GM19452 (cell line): Measurements from ENCODE around the gene MUC20.
A peak's percentile ranks its signal among the peaks of the same experiment; 100 is the strongest.
"Not testable (repeated sequence)": the region's sequence is repeated elsewhere in the genome, so short reads cannot be mapped to it uniquely, and the experiment has no call there.

Source experiments
- ATAC-seq: cut with Tn5 transposase; IDR thresholded peaks from one replicate; pipeline ENCODE4 v1.9.1; 2021; ENCODE audit not compliant: unreplicated experiment

Gene MUC20, protein sequence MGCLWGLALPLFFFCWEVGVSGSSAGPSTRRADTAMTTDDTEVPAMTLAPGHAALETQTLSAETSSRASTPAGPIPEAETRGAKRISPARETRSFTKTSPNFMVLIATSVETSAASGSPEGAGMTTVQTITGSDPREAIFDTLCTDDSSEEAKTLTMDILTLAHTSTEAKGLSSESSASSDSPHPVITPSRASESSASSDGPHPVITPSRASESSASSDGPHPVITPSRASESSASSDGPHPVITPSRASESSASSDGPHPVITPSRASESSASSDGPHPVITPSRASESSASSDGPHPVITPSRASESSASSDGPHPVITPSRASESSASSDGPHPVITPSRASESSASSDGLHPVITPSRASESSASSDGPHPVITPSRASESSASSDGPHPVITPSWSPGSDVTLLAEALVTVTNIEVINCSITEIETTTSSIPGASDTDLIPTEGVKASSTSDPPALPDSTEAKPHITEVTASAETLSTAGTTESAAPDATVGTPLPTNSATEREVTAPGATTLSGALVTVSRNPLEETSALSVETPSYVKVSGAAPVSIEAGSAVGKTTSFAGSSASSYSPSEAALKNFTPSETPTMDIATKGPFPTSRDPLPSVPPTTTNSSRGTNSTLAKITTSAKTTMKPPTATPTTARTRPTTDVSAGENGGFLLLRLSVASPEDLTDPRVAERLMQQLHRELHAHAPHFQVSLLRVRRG

DNA sequence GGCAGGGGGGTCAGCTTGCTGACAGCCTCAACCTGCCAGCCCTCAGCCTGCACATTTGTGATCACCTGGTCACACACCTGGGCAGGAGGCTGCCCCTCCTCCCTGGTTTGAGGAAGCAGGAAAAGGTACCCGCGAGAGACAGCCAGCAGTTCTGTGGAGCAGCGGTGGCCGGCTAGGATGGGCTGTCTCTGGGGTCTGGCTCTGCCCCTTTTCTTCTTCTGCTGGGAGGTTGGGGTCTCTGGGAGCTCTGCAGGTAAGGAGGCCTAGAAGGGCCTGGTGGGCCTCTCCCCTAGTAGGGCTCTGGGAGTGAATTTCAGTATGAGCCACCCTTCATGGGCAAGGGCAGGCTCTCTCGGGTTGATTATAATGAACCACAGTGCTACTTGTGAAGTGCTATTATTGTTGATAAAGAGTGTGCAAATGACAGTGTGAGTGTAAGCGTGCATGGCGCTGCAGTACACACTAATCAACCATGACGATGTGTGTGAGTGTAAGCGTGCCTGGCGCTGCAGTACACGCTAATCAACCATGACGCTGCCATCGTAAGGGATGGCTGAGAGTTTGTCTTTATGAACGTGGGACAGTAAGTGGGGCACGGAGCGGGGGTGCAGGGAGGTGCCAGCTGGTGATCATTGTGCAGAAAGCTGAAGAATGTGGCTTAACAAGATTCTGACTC is at the start of gene MUC20:
TSS of gene MUC20 (plus strand) at position 148 of the 676 bp plus-strand sequence. CDS start at position 178, 30 bp downstream.
- ATAC-seq = not testable (repeated sequence)

DNA sequence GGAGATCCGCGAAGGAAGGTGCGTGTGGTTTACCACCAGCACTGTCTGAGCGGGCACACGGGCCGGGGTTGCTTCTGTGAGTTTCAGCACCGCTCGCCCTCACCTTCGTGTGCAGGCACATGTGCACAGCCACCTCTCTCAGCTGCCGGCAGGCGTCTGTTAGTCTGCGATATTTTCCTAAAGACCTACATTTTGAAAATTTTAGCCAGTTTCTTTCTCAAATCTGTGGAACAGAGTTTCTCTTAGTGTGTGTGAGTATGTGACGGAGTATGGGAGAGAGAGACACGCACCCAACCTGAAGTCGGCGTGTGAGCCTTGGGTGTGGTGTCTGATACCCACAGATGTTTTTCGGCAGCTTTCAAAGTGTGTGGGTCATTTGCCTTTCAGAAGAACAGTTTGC is 49.5 kb upstream of the MUC20 start:
- not testable (repeated sequence) for ATAC-seq

DNA sequence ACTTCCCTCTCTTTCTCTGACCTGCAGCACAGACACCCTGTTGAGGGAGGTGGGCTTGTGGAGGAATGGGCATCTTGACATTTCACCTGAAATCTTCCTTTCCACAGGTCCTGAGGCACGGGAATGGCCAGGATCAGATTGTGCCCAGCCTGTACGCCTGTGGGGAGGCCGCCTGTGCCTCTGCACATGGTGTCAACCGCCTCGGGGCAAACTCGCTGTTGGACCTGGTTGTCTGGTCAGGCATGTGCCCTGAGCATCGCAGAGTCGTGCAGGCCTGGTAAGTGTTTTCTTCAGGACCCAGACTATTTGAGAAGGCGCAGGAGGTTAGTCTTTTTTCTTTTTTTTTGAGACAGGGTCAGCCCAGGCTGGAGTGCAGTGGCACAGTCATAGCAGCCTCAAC is 47.1 kb upstream of the MUC20 start:
- not testable (repeated sequence) for ATAC-seq

DNA sequence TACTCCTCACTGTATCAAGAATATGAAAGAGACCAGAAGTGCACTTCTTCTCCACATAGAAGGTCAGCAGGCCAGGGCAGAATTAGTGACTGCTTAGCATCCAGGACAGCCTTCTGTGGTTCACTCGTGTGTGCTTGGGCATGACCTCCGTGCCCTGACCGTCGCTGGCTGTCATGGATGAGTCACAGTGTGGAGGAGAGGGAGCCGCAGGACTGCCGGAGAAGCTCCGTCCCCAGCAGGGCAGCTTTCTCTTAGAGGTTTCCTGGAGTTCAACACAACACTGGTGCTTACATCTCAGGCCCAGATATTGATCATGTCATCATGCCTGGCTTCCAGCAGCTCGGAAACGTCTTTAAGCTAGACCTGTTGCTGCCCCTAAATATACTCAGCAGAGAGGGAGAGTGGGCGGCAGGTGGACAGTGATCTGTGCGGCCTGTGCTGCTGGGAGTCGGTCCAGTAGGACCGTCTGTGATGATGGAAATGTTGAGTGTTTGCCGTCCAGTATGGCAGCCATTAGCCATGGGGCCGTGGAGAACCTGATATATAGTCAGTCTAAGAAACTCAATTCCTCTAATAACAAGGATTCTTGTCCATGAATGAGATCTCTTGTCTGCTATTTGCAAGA is 42.3 kb upstream of the MUC20 start:
- not testable (repeated sequence) for ATAC-seq

DNA sequence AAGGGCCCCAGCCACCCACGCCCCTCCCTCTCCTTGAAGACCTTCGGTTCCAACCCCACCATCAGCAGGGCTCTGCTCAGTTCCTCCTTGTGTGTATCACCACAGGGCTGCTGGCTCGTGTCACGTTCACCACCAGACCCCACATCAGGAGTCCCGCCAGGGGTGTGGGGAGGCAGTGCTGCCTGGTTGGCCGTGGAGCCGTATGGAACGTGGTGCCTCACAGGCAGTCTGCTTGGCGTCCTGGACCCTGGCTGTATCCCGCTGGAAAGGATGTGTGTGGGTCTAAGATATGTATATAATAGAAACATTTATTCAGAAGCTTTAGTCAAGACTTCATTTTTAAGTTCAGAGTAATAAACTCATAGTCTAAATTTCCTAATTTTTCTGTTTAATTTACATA is 40.1 kb upstream of the MUC20 start:
- ATAC-seq = not testable (repeated sequence)

DNA sequence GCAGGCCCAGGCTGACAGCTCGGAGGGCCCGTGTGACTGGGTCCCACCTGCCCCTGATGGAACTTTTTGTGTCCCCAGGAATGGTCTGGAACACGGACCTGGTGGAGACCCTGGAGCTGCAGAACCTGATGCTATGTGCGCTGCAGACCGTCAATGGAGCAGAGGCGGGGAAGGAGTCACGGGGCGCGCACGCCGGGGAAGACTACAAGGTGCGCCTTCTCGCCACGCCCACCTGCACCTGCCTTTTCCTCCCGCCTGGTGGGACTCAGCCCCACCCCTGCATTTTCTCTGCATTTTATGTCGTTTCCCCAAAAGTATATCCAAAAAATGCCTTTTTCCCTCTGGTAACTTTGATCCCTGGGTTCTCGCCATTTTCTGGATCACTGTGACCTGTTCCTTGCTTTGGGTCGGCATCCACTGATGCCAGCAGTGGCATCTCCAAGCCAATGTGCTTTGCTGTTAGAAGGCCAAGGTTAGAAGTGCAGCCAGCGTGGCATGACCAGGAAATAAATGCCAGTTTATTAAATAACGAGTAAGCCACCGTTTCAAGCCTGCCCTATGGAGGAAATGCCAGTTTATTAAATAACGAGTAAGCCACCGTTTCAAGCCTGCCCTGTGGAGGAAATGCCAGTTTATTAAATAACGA is 39.2 kb upstream of the MUC20 start:
- not testable (repeated sequence) for ATAC-seq

DNA sequence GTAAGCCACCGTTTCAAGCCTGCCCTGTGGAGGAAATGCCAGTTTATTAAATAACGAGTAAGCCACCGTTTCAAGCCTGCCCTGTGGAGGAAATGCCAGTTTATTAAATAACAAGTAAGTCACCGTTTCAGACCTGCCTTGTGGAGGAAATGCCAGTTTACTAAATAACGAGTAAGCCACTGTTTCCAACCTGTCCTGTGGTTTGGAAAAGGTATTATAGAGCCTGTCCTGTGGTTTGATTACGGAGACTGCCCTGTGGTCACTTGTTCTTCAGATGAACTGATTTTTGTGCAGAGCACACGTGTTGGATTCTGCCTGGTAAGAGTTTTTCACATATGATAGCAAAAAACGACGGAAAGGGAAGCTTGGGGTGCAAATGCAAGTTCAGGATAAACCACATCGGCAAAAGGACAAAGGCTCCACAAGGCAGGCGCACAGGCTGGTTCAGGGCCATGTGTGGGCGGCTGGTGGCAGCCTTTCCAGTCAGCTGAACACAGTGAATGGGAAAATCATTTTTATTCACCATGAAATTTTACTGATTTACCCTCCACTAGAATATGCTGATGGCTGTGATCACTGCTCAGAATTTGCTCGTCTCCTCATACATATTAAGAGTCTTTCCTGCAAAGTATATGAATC is 38.6 kb upstream of the MUC20 start:
- ATAC-seq = not testable (repeated sequence)

DNA sequence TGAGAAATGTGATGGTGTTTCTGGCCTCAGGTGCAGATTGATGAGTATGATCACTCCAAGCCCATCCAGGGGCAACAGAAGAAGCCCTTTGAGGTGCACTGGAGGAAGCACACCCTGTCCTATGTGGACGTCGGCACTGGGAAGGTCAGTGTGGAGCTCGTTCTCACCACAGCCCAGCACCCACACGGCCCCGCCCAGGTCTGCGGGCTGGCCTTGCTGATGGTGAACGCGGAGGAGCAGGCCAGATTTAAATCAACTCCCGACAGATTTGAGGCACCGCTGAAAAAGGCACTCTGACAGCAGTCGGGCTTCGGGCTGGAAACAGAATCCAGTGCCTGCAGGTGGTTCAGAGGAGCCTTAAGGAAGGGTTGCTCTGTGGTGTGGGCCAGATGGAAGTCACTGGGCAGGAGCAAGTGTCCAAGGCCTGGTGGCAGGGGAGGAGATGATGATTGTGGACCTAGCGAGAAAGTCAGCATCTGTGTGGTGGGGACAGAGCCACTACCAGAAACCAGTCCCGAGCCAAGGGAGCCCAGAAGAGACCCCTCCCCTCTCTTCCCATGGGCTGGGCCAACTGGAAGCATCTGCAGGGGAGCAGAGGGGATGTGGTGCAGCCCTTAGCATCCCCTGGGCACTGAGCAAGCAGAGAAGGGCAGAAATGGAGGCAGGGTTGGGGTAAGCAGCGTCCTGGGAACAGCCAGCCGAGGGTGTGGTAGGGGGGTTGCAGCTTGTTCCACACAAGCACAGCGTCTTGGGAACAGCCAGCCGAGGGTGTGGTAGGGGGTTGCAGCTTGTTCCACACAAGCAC is 36.9 kb upstream of the MUC20 start:
- not testable (repeated sequence) for ATAC-seq

DNA sequence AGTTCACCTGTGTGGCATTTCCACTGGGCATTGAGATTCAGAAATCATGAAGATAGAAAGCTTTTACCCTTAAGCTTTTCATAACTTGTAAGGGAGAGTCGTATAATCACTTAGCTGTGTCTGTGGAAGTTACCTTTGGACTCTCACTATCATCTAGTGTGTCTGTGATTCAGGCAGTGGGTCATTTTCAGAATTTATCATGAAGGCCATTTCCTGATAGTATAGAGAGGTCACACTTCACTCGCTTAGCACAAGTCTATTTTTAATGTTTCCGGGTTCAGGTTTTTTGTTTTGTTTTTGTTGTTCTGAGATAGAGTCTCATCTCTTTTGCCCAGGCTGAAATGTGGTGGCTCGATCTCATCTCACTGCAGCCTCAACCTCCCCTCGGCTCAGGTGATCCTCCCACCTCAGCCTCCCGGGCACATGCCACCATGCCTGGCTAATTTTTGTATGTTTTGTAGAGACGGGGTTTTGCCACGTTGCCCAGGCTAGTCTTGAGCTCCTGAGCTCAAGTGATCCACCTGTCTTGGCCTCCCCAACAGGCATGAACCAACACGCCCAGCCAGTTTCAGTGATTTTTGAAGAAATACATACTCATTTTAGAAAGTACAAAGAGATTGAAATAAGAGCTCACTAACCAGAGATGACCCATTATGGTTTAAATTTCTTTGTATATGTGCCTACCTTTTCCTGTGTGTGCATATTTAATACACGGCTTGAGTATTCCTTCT is 36.1 kb upstream of the MUC20 start:
- ATAC-seq = peak; percentile 61

DNA sequence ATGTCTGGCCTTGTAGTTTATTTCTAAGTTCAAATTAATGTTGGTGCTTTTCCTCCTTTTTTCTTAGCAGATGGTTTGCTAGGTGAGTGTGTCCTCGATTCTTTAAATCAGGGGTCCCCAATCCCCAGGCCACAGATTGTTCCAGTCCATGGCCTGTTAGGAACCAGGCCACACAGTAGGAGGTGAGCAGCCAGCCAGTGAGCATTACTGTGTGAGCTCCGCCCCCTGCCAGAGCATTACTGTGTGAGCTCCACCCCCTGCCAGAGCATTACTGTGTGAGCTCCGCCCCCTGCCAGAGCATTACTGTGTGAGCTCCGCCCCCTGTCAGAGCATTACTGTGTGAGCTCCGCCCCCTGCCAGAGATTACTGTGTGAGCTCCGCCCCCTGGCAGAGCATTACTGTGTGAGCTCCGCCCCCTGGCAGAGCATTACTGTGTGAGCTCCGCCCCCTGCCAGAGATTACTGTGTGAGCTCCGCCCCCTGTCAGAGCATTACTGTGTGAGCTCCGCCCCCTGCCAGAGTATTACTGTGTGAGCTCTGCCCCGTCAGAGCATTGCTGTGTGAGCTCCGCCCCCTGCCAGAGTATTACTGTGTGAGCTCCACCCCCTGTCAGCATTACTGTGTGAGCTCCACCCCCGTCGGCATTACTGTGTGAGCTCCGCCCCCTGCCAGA is 34.1 kb upstream of the MUC20 start:
- not testable (repeated sequence) for ATAC-seq

DNA sequence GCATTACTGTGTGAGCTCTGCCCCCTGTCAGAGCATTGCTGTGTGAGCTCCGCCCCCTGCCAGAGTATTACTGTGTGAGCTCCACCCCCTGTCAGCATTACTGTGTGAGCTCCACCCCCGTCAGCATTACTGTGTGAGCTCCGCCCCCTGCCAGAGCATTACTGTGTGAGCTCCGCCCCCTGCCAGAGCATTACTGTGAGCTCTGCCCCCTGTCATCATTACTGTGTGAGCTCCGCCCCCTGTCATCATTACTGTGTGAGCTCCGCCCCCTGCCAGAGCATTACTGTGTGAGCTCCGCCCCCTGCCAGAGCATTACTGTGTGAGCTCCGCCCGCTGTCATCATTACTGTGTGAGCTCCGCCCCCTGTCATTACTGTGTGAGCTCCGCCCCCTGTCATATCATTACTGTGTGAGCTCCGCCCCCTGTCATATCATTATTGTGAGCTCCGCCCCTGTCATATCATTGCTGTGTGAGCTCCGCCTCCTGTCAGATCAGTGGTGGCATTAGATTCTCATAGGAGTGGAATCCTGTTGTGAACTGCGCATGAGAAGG is 33.5 kb upstream of the MUC20 start:
- not testable (repeated sequence) for ATAC-seq

DNA sequence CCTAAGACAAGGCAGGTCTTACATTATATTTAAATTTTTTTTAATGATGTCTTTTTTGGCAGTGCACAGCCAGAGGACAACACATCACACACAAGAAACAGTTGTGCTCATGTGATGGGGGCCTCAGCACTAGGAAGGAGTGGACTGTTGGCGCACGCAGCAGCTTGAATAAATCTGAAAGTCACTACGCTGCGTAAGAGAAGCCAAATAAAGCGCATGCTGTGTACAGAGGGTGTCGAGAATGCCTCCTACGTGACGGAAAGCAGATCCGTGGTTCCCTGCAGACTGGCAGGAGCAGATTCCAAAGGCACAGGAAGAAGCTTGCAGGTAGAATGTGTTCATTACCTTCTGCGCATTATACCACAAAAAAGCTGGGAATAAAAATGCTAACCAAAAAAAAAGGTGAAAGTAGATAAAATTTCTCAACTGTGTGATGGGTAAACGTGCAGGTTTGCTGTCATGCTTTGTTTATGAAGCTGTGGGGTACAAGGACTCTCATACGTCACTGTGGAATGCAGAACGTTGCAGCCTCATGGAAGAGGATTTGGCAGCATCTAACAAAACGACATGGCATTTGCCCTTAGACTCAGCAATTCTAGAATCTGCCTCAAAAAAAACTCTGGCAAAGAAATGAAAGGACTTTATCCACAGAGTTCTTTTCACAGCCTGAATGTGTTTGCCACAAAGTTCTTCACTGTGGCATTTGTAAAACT is 32.2 kb upstream of the MUC20 start:
- ATAC-seq = not testable (repeated sequence)

DNA sequence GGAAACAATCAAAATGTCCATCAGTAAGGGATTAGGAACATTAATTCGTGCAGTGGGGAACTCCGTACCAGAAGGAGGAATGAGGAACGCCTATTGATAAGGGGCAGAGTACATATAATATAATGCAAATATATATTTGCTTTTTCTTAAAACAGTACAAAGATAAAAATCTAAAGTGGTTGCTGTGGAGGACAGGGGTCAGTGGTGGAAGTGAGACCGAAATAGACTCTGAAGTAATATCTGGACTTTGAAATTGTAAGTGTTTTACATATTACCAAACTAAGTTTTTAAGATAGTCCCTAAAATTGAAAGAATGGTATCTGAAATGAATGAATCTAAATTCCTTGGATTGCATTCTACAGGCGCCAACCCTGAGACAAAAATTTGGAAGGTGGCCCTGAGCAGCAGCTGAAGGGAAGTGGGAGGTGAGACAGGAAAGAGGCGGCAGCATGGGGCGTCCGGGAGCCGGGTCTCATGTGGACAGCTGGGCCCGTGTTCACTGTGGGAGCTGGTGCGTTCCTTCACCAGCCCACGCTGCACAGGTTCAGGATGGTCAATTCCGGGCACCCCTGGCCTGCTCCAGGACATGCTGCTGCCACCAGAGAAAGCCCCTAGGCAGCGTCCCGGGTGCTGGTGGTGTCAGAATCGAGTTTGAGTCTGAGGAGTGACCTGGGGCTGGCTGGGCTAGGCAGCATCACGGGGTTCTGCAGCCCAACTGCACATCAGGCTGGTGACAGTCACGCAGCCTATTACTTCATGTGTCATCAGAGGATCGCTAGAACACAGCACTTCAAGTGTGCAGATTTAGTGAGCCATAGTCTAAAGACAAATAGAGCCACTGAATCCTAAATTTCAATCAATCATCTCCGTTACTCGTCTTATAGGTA is 31.4 kb upstream of the MUC20 start:
- ATAC-seq = not testable (repeated sequence)

DNA sequence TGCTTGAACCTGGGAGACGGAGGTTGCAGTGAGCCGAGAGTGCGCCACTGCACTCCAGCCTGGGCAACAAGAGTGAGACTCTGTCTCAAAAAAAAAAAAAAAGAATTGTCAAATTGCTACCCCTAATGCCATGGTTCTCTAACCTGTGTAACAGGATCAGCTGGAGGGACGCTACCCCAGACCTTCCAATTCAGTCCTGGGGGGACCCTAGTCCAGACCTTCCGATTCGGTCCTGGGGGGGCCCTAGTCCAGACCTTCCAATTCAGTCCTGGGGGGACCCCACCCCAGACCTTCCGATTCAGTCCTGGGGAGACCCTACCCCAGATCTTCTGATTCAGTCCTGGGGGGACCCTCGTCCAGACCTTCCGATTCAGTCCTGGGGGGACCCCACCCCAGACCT is 29.8 kb upstream of the MUC20 start:
- ATAC-seq = no peak

DNA sequence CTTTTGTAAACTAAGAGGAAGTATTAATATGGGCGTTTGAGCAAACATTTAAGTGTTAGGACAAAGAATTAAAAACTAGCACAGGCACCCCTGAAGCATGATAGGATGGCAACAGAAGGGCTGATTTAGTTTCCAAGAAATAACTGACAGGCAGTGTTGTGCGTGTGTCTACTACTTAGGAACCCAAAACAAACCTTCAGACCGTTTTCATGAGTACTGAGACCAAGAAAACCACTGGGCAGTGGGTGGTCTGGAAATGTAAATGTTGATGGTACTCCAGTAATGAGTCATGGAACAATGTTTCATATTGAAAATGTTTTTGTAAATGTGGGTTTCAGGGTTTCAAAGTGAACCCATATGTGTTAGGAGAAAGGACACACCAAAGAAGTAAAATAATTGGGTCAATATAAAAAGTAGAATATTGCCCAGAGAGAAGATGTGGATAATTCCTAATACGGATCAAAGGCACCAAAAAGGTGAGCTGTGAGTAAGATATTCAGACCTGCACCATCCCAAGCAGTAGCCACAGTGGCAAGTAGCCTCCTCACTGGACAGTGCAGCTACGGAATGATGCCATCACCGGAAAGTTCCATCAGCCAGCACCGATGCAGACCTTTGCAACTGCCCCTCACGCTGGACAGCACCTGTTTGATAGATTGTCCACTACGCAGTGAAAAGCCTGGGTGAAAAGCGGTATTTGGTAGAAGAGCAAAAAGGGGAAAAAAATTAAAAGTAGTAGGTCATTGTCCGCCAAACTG is 29.0 kb upstream of the MUC20 start:
- ATAC-seq = not testable (repeated sequence)

DNA sequence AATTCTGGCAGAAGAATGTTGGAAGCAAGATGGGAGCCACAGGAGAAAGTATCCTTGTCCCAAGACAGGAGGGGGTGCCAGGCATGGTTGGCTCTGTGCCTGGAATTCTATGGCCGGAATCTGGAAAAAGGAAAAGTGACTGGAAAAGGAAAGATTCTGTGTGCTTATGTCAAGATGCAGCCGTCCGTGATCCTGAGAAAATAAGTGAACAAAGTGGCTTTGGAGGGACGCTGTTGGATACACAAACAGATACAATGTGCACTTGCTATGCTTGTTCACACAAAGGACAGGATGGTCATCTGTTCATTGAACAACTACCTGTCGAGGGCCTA is 28.5 kb upstream of the MUC20 start:
- no peak for ATAC-seq
